SKM-1 (cell line): ENCODE results near the gene LCNL1.

Experiments
- DNase-seq: peaks from one replicate; lab custom pipeline; 2025; ENCODE audit not compliant: unreplicated experiment; lab: John Stamatoyannopoulos, UW

Gene LCNL1

GRCh38 chr9:137009938-137010732 lies 27.3 kb downstream of the LCNL1 start:
- no peak for DNase-seq

DNA sequence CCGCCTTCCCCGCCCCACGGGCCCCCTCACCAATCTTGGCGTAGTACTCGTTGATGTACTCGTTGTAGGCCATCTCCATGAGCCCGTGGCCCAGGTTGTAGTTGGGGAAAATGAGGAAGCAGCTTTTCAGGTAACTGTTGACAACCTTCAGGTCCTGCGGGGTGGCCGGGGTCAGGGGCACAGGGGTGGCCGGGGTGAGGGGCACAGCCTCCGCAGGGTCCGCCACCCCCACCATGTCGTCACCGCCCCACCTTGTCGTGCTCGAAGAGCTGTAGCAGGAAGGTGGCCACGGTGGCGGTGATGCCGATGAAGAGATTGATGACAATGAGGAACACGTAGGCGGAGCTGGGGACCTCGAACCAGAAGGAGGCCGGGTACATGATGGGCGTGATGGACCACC lies 28.4 kb downstream of the LCNL1 start:
- DNase-seq: no peak

DNA sequence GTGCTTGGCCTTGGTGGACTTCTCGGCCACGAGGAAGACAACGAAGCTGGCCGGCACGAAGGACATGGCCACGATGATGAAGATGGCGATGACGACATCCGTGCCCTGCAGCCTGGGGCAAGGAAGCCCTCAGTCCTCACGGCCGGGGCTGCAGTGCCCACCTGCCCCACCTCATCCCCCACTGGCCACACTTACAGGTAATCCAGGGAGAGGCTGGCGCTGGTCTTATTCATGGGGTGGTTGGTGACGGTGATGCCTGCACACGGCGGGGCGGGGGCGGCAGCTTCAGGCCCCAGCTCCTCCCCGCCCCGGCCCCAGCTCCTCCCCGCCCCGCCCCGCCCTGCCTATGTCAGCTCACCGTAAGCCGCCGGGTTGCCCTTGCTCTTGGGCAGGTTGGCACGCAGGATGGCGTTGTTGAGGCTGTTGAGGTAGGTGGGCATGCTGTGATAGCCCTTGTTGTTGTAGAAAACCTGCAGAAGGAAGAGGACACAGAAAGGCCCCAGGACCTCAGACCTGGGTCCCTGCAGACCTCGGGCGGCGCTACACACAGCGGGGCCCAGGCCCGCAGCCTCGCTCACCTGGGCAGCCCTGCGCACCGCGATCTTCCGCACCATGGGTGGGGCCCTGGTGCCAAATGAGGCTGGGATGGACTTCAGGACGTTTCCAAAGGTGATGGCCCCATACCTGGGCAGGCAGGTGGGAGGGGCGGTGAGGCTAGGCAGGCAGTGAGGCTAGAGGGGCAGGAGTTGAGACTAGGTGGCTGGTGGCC lies 29.3 kb downstream of the LCNL1 start:
- DNase-seq: no peak

DNA sequence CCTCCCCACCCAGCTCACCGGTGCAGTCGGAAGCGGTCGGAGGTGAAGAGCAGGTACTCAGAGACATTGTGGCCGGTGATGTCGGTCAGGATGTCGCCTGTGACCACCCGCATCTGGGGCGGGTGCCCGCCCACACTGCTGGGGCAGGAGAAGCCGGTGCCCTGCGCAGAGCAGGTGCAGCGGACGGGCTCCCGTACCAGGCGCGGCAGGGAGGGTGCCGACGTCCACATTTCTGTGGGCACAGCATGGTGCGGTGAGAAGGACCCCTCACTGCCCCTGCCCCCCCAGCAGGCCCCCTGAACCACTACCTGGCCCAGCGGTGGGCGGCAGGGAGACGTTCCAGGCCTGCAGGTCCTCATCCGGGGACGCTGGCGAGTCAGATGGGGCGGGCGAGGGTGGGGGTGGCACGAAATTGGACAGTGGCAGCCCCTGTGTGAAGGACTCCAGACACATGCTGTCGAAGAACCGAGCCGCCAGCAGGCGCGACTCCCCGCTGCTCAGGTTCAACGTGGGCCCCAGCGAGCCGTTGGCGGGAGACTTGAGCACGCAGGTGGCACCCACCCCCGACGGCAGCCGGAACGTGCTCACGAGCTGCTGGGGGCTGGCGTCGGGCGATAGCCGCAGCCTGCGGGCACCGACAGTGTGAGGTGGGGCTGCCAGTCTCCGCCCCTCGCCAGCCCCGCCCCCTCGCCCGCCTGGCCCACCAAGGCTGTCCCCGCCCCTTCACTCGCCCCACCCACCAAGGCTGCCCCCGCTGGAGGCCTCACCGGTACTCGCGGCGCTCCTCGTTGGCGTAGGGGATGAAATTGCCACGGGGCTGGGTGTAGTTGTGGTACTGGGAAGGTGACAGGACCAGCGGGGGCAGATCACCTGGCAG lies 30.1 kb downstream of the LCNL1 start:
- no peak for DNase-seq

DNA sequence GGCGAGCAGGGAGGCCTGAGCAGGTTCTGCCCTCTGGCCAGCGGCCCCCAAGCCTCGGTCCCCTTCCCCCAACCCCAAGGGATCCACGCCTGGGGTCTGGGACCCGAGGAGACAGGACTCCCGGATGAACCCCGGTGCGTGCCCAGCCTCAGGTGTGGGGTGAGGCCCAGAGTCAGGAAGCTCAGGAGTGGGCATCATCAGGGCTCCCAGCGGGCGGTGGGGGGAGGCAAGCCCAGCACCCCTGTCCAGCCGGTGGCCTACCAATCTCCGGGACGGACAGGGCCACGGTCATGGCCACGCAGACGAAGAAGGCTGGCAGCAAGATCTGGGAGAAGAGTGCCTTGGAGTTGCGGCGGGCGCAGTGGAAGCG lies 30.8 kb downstream of the LCNL1 start:
- DNase-seq: no peak

- DNase-seq: no peak
These were observed 31.4 kb downstream of the LCNL1 start for GRCh38 chr9:137014166-137014565.

GRCh38 chr9:137014776-137015539 lies 32.2 kb downstream of the LCNL1 start:
- no peak for DNase-seq

DNA sequence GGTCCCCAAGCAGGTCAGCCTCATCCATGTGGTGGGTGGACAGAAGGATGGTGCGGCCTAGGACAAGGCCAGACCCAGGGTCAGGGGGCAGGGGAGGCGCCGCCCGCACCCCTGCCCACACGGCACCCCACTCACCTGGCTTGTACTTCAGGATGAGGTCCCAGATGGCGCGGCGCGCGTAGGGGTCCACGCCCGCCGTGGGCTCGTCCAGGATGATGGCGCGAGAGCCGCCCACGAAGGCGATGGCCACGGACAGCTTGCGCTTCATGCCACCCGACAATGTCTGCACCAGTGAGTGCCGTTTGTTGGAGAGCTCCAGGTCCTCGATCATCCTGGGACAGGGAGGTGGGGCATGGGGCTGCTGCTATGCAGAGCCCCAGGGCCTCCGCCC lies 32.7 kb downstream of the LCNL1 start:
- DNase-seq: no peak

GRCh38 chr9:137015976-137016375 lies 33.2 kb downstream of the LCNL1 start:
- no peak for DNase-seq

- DNase-seq: no peak
These were observed 33.6 kb downstream of the LCNL1 start for GRCh38 chr9:137016436-137016835.

GRCh38 chr9:137017071-137017470 lies 34.3 kb downstream of the LCNL1 start:
- DNase-seq: no peak

DNA sequence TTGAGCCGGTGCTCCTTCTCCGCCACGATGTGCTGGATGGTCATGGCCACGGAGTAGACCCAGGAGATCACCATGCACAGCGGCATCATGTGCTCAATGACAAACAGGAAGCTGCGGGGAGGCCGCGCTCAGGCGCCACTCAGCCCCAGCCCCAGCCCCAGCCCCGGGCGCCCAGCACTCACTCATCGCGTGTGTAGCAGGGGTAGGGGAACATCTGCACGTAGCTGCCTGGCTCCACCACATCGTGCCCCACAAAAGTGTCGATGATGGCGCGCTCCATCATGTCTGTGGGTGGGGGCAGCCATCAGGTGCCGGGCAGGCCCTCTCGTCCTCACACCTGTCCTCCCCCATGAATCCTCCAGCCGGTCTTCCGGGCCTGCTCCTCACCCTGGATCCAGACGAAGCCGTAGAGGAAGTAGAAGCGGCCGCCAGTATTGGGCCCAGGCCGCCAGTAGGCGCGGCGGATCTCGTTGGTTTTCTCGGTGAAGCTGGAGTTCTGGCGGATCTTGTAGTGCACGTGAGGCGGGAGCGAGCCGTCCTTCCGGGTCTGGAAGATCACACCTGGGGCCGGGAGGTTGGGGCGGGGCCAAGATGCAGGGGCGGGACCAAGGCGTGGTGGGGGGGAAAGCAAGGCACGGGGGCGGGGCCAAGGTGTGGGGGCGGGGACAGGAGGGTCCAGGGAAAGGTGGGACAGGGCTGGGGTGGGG lies 35.2 kb downstream of the LCNL1 start:
- DNase-seq: no peak

GRCh38 chr9:137018761-137019559 lies 36.2 kb downstream of the LCNL1 start:
- no peak for DNase-seq

GRCh38 chr9:137019891-137020683 lies 37.3 kb downstream of the LCNL1 start:
- DNase-seq: no peak

- DNase-seq: no peak
These were observed 38.2 kb downstream of the LCNL1 start for GRCh38 chr9:137020771-137021567.

GRCh38 chr9:137021568-137021978 lies 38.8 kb downstream of the LCNL1 start:
- no peak for DNase-seq

- peak; percentile 86 for DNase-seq
These were observed 39.3 kb downstream of the LCNL1 start for GRCh38 chr9:137021979-137022661.
